ENCODE measurements around the gene RRP15. TPM values are rescaled to one million over a fixed set of nuclear protein-coding genes. Genes with fewer than 3 reads are reported as not detected.

The RRP15 gene
- total and polyA plus RNA-seq, 2 of the 13 experiments (the other 11 are each of a cell fraction or from before 2014, with no cell fraction given) = 2.1 to 37.5 TPM

DNA sequence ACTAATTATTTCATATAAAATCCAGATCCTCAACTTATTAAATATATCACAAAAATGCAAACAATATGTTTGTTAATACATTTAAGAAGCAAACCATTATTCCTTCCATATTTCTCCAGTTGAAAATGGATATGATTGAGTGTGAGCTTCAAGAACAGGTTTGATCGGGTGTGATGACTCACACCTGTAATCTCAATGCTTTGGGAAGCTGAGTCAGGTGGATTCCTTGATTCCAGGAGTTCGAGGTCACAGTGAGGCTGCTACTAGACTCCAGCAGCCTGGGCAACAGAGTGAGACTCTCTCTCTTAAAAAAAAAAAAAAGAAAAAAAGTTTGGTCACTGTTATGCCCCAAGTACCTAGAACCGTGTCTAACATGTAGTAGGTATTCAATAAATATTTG, 42.9 kb upstream of the RRP15 start:
- ATAC-seq (no peak), DNase-seq (ENCODE audit: low spot score) (no peak), FAIRE-seq (no peak)
- Histone ChIP-seq H4K20me1 (ENCODE audit: insufficient read depth, low read length) (no peaks in the 10 kb centered on the region), H3K27me3 (ENCODE audit: control insufficient read depth in 1 of 2, insufficient read depth in 2 of 2, low read length in 2 of 2) (no peaks in the 10 kb centered on the region), H2AFZ (ENCODE audit: low read length) (no peak overlapping the region), H3K79me2 (ENCODE audit: insufficient read depth, low read length) (no peaks in the 10 kb centered on the region), H3K9me3 (ENCODE audit: low read length) (no peaks in the 10 kb centered on the region), H3K9ac (ENCODE audit: insufficient read depth, low read depth, low read length) (no peak overlapping the region), H3K36me3 (replicated peaks in 1 of 2; ENCODE audit: control insufficient read depth in 1 of 2, insufficient read depth in 2 of 2, low read length in 2 of 2) (no peaks in the 10 kb centered on the region), H3K4me2 (ENCODE audit: low read depth, low read length) (no peak overlapping the region), H3K4me3 (replicated peaks in 1 of 3; ENCODE audit: insufficient read depth in 1 of 3, low read depth in 2 of 3, low read length in 3 of 3) (no peak overlapping the region), H3K4me1 (ENCODE audit: insufficient read depth, low read length) (no peaks in the 10 kb centered on the region), H3K27ac (ENCODE audit: extremely low read length, insufficient read depth, low read length) (no peak overlapping the region)
- in situ Hi-C loops (cut with HindIII; ENCODE audit: extremely low pct_ligation_motif_present, low pct_unique_long_range_greater_than_20kb) = no loop called here
- TF ChIP-seq ZNF230 (CRISPR knock-in tag; IDR thresholded peaks at IDR 0.05) = no peak
- 7% methylated on average over 3 of the region's 3 CpGs for WGBS (ENCODE audit: low lambda C conversion rate)
- ChIA-PET POLR2A (no interaction called here), CTCF (ENCODE audit: low intra/inter-chr PET ratio, low total read pairs) (no interaction called here)
- no TSS peak for BruUV-seq (replicated peaks)
- intact Hi-C loops (cut with micrococcal nuclease; ENCODE audit: unreplicated experiment) = no loop called here

DNA sequence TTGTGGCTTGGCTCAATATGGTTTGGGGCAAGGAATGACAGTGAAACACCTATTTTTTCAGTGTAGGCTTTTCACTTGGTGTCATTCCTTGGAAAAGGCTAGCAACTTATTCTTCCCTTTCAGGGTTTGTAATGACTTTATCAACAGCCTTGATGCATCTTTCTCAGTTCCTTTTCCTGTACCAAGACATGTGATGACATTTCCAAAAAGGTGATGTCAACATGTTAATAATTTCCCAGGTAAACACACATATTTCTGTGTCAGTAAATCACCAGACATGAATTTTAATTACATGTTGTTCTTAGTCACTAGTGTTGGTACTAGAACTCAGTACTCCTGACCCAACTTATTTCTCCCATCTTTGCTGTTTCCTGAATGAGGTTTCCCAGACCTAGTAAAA, 37.8 kb upstream of the RRP15 start:
- Histone ChIP-seq H3K27ac (ENCODE audit: extremely low read length, insufficient read depth, low read length) (no peak overlapping the region), H3K4me2 (ENCODE audit: low read depth, low read length) (no peak overlapping the region), H3K4me3 (replicated peaks in 1 of 3; ENCODE audit: insufficient read depth in 1 of 3, low read depth in 2 of 3, low read length in 3 of 3) (no peak overlapping the region), H2AFZ (ENCODE audit: low read length) (no peak overlapping the region), H3K9me3 (ENCODE audit: low read length) (no peaks in the 10 kb centered on the region), H3K79me2 (ENCODE audit: insufficient read depth, low read length) (no peaks in the 10 kb centered on the region), H3K36me3 (replicated peaks in 1 of 2; ENCODE audit: control insufficient read depth in 1 of 2, insufficient read depth in 2 of 2, low read length in 2 of 2) (no peaks in the 10 kb centered on the region), H3K9ac (ENCODE audit: insufficient read depth, low read depth, low read length) (no peak overlapping the region), H4K20me1 (ENCODE audit: insufficient read depth, low read length) (no peaks in the 10 kb centered on the region), H3K4me1 (ENCODE audit: insufficient read depth, low read length) (no peaks in the 10 kb centered on the region), H3K27me3 (ENCODE audit: control insufficient read depth in 1 of 2, insufficient read depth in 2 of 2, low read length in 2 of 2) (no peaks in the 10 kb centered on the region)
- ChIA-PET POLR2A (no interaction called here), CTCF (ENCODE audit: low intra/inter-chr PET ratio, low total read pairs) (no interaction called here)
- ATAC-seq (no peak), DNase-seq (ENCODE audit: low spot score) (no peak), FAIRE-seq (no peak)
- in situ Hi-C loops (cut with HindIII; ENCODE audit: extremely low pct_ligation_motif_present, low pct_unique_long_range_greater_than_20kb) (no loop called here), intact Hi-C loops (cut with micrococcal nuclease; ENCODE audit: unreplicated experiment) (no loop called here)
- BruUV-seq (replicated peaks) = no TSS peak
- TF ChIP-seq BRF2 (CRISPR knock-in tag; IDR thresholded peaks at IDR 0.05) = no peak
- no peak for TF ChIP-seq ZNF567 (CRISPR knock-in tag; IDR thresholded peaks at IDR 0.05; ENCODE audit: borderline replicate concordance)

All from HepG2 (cell line).